Colonic mucosa (tissue), 4 donors: ENCODE data around the gene MBOAT1. TPM values are rescaled to one million over a fixed set of nuclear protein-coding genes. Genes with fewer than 3 reads are reported as not detected.

Experiments used
- DNase-seq: peaks from one replicate; pipeline ENCODE4 v3.0.0-alpha.2; 2020
- H3K27ac ChIP-seq: fragments of 200-600 bp; one replicate; pipeline ENCODE4 v1.8.0; 2021
- H3K27me3 ChIP-seq: fragments of 200-600 bp; one replicate; pipeline ENCODE4 v1.8.0; 2021
- H3K36me3 ChIP-seq: fragments of 200-600 bp; one replicate; pipeline ENCODE4 v1.8.0; 2021
- H3K4me1 ChIP-seq: fragments of 200-600 bp; one replicate; pipeline ENCODE4 v1.8.0; 2021; ENCODE audit warnings: mild to moderate bottlenecking
- H3K4me3 ChIP-seq: fragments of 200-600 bp; one replicate; pipeline ENCODE4 v1.8.0; 2021
- H3K9ac ChIP-seq, 2 donors: one replicate each; pipeline ENCODE4 v1.7.0; 2013; ENCODE audit warnings: control low read depth in 2 of 2, low read depth in 2 of 2, low read length in 2 of 2
- H3K9me3 ChIP-seq: fragments of 200-600 bp; one replicate; pipeline ENCODE4 v1.8.0; 2021
- intact Hi-C: fragments of 100-400 bp; cut with DNase I; formaldehyde crosslinking; loops from one replicate; pipeline ENCODE4 v1.14.1; 2022
- total RNA-seq, 2 donors: library from RNA; stranded (reverse); fragmentation: NEBNext Ultra II Directional in 1 of 2; extraction: Animal tissue kit (Norgen Biotek cat#: 25700) in 1 of 2; gene quantifications; one replicate each; pipeline ENCODE4 v1.2.1, GENCODE V29; 2021
- TF ChIP-seq, protein P1 (sequence below): fragments of 200-600 bp; IDR thresholded peaks from one replicate; pipeline ENCODE4 v1.8.0; 2022; ENCODE audit warnings: antibody characterized with exemption, mild to moderate bottlenecking
- donor health status: healthy.
- donor health status: DM: no; HTN: no; CAD: no.
- donor health status: DM: no; HTN: no; CAD: no.

The MBOAT1 gene
- total RNA-seq, 2 donors from 2014 or later, result 45.7 to 54.1 TPM

DNA sequence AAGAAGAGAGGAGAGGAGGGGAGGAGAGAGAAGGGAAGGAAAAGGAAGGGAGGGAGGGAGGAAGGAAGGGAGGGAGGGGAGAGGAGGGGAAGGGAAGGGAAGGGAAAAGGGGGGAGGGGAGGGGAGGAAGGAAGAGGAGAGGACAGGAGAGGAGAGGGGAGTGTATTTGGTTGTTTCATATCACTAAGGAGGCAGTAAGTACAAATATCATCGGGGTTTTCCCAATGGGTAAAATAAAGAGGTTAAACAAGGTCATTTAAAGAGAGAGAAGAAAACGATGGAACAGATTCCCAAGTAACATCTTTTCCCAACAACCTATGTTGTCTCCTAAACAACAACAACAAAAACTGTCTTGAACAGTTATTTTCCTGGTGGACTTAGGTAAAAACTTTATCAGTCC, 43.6 kb downstream of the MBOAT1 start:
- H3K9ac ChIP-seq, result no peak overlapping the region
- H3K4me1 ChIP-seq, result no peaks in the 10 kb centered on the region
- no peaks in the 10 kb centered on the region for H3K27me3 ChIP-seq
- H3K36me3 ChIP-seq, result no peaks in the 10 kb centered on the region
- intact Hi-C loops, result no loop called here
- no peak overlapping the region for H3K4me3 ChIP-seq
- H3K27ac ChIP-seq, result no peak overlapping the region
- DNase-seq, result no peak
- no peaks in the 10 kb centered on the region for H3K9me3 ChIP-seq
- TF ChIP-seq, protein P1, sequence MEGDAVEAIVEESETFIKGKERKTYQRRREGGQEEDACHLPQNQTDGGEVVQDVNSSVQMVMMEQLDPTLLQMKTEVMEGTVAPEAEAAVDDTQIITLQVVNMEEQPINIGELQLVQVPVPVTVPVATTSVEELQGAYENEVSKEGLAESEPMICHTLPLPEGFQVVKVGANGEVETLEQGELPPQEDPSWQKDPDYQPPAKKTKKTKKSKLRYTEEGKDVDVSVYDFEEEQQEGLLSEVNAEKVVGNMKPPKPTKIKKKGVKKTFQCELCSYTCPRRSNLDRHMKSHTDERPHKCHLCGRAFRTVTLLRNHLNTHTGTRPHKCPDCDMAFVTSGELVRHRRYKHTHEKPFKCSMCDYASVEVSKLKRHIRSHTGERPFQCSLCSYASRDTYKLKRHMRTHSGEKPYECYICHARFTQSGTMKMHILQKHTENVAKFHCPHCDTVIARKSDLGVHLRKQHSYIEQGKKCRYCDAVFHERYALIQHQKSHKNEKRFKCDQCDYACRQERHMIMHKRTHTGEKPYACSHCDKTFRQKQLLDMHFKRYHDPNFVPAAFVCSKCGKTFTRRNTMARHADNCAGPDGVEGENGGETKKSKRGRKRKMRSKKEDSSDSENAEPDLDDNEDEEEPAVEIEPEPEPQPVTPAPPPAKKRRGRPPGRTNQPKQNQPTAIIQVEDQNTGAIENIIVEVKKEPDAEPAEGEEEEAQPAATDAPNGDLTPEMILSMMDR, result no peak

DNA sequence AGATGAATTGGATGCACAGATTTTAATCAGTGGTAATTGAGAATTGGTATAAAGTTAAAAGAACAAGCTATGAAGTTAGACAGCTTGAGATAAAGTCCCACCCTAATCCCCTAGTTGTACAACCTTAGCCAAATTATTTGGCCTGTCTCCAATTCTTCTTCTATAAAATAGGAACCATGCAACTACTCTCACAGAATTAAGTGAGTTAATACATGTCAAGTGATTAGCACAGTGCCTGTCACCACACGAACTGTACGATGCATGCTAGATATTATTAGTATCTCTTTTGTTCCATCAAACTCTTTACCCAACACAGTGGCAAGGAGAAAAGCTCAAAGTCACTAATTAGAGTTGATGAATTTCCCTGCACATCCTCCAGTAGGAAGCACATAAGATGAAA, 44.7 kb downstream of the MBOAT1 start:
- DNase-seq, result no peak
- H3K9me3 ChIP-seq, result no peaks in the 10 kb centered on the region
- H3K27ac ChIP-seq, result no peak overlapping the region
- no peaks in the 10 kb centered on the region for H3K4me1 ChIP-seq
- H3K4me3 ChIP-seq, result no peak overlapping the region
- TF ChIP-seq, protein P1, result no peak
- no peaks in the 10 kb centered on the region for H3K36me3 ChIP-seq
- intact Hi-C loops, result no loop called here
- no peaks in the 10 kb centered on the region for H3K27me3 ChIP-seq
- H3K9ac ChIP-seq, result no peak overlapping the region

DNA sequence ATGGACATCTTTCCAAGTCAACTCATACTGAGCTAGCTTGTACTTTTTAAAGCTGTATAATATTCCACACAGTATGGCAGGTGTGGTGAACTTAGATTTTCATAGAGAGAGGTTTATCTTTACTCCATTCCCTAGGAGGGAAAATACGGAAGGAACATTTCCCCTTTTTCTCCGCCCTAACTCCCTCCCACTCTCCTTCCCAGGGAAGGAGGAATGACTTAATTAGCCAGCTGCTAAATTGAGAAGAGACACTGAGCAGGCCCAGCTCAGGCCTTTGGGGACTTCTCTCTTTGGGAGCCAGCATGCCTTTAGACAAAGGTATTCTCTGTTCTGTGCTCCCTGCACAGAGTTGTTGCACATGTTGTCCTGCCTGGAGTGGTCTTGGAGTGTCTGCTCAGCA, 46.1 kb downstream of the MBOAT1 start:
- intact Hi-C loops, result no loop called here
- DNase-seq, result no peak

DNA sequence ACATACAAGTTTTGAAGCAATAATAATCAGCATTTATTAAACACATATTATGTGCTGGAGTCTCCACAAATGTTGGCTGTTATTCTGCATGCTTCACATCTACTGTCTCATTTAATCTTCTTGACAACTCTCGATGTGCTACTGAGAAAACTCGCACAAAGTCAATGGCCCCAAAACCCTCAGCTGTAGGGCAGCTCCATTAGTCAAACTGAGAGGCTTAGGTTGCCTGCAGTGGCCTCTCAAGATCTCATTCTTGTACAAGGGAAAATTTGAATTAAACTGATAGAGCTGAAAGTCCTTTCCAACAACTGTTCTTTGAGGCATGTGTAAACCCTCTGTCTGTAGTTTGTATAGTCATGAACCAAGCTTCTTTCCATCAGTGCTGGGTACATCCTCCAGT, 49.8 kb downstream of the MBOAT1 start:
- Histone ChIP-seq H3K9me3 (no peaks in the 10 kb centered on the region), H3K27ac (no peak overlapping the region), H3K4me3 (no peak overlapping the region), H3K9ac (no peak overlapping the region), H3K27me3 (no peaks in the 10 kb centered on the region), H3K36me3 (no peaks in the 10 kb centered on the region), H3K4me1 (no peaks in the 10 kb centered on the region)
- intact Hi-C loops, result no loop called here
- DNase-seq, result no peak
- TF ChIP-seq, protein P1, result no peak

More for the DNA sequence above, 46.1 kb downstream of the MBOAT1 start:
- no peak overlapping the region for H3K4me3 ChIP-seq
- H3K36me3 ChIP-seq, result no peaks in the 10 kb centered on the region
- H3K27ac ChIP-seq, result no peak overlapping the region
- no peak overlapping the region for H3K9ac ChIP-seq
- H3K4me1 ChIP-seq, result no peaks in the 10 kb centered on the region
- TF ChIP-seq, protein P1, result no peak
- H3K27me3 ChIP-seq, result no peaks in the 10 kb centered on the region
- no peaks in the 10 kb centered on the region for H3K9me3 ChIP-seq

DNA sequence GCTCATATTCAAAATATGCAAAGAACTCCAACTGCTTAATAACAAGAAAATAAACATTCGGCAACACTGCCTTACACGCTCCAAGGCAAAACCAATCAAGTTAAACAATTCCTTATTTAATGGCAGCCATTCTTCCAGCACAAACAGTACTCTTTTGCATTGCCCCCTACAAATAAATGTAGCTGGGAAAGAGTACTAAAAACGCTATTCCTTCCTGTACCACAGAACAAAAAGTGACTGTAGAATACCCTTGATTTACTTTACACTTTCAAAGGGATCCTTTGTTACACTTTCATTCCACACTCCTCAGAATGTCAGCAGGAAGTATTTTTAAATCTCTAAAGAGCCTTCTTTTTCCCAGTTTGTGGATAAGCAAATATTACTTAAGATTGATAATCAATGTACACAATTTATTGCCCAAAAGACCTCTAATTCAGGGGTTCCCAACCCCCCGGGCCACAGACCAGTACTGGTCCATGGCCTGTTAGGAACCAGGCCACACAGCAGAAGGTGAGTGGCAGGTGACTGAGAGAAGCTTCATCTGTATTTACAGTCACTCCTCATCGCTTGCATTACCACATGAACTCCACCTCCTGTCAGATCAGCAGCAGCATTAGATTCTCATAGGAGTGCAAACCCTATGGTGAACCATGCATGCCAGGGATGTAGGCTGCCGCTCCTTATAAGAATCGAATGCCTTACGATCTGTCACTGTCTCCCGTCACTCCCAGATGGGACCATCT, 51.6 kb downstream of the MBOAT1 start:
- TF ChIP-seq, protein P1, result no peak
- H3K4me3 ChIP-seq, result no peak overlapping the region
- H3K27me3 ChIP-seq, result no peaks in the 10 kb centered on the region
- no peaks in the 10 kb centered on the region for H3K4me1 ChIP-seq
- no peaks in the 10 kb centered on the region for H3K36me3 ChIP-seq
- DNase-seq, result no peak
- intact Hi-C loops, result no loop called here
- H3K27ac ChIP-seq, result no peak overlapping the region
- no peaks in the 10 kb centered on the region for H3K9me3 ChIP-seq
- H3K9ac ChIP-seq, result no peak overlapping the region
